Measurements from ENCODE around the gene ATP13A4.
"Not testable (repeated sequence)": the region's sequence is repeated elsewhere in the genome, so short reads cannot be mapped to it uniquely, and the experiment has no call there.

The ATP13A4 gene

DNA sequence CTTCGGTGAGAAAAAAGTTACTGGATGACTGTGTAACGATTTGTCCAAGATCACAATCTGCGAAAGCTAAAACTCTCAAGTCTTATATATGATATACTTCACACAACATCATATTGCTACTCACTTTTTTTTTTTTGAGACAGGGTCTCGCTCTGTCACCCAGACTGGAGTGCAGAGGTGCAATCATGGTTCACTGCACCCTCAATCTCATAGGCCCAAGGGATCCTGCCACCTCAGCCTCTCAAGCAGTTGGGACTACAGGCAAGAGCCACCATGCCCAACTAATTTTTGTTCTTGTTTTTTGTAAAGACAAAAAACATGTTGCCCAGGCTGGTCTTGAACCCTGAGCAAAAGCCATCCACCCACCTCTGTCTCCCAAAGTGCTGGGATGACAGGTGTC, 5.4 kb upstream of the ATP13A4 start:
- DNase-seq: no peak

DNA sequence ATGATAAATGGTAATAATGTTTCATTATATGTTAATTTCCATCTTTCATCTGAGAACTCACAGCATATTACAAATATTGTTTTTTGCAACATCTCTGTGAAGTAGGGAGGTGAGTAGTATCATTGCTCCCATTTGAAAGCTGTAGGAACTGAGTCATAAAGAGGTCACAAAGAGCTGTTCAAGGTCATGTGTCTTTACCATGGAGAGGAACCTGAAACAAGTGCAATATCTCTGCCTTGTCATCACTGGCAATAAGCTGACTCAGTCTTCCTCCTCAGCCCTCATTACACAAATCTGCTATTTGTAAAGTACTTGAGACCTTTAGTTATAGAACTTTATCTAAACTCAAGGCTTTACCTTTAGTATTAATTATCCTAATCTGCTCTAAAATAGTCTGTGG, 4.4 kb upstream of the ATP13A4 start:
- DNase-seq: no peak

DNA sequence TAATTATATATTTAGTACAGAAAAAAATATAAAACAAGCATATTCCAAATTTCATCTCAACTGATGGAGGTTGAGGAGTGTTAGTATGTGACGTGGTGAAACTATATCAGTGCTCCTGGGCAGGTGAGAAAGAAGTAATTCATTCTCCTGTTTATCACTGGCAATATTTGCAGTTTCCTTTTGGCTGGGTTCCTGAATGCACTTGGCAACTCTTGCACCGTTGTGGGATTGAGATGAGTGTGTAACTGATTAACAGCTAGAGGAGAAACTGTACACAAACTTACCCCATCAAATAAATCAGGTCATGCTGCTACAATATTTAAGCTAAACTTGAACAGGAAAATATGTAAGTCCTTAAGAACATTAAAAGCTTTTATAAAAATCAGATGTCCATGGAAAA, 2.1 kb upstream of the ATP13A4 start:
- no peak for DNase-seq

DNA sequence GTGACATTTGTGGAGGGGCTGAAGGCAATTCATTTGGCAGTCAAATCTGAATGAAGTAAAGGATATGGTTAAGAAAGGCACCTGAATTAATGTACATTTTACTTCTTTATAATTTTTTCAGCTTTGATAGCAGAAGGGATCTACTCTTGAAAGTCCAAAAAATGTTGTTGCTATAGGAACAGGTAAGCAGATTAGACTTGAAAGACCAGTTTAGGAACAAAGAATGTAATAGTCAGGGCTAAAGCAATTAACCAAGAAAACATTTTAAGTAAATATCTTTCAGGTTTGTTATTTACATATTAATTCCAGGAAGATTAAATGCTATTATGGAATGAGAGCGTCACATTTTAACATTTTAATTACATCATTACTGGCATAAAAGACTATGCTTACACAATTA, 1.1 kb downstream of the ATP13A4 start:
- no peak for DNase-seq

DNA sequence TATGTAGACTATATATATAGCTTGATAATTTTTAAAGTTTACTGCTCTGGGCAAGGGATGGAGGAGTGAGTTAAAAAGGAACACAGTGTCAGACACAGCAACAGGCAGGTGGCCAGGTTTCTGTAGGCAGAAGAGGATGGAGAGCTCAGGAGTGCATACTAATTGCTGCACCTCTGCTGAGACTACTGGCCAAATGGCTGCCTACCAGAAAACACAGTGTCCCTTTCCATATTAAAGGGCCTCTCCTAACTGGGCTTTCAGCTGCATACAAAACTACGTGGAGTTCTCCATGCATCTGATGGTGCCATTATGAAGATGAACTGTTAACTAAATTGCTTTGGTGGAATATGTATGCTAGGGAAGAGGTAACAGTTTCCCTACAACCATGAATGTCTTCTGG, 1.8 kb downstream of the ATP13A4 start:
- no peak for DNase-seq

DNA sequence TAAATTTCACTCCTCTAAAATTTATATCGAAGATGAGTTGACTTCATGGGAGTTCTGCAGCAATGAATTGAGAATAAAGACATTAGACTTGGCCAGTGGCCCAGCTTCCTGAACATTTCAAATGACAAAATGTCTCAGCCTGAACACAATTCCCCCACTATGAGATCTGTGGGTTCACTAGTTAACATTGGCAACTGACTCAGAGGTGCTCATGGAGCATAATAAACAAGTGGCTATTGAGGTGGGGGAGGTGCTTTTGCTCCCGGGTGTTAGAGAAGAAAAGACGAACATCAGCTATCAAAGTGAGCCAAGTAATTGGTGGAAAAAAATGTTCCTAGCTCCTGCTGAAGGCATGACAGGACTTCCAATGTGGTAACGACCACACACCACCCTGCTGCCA, 6.3 kb downstream of the ATP13A4 start:
- no peak for DNase-seq

DNA sequence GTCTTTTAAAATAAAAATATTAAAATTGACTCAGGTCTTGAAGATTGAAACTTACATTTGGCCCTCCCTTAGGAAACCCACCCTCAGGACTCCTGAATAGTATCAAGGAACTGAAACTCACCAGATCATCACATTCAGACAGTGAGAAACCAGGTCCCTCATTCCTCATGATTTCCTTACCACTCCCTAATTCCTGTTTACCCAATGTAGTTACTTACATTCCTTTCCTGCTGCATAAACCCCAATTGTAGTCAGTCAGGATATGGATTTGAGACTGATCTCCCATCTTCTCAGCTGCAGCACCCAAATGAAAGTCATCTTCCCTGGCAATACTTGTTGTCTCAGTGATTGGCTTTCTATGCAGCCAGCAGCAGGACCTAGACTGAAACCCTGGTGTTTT, 8.6 kb downstream of the ATP13A4 start:
- DNase-seq: no peak

DNA sequence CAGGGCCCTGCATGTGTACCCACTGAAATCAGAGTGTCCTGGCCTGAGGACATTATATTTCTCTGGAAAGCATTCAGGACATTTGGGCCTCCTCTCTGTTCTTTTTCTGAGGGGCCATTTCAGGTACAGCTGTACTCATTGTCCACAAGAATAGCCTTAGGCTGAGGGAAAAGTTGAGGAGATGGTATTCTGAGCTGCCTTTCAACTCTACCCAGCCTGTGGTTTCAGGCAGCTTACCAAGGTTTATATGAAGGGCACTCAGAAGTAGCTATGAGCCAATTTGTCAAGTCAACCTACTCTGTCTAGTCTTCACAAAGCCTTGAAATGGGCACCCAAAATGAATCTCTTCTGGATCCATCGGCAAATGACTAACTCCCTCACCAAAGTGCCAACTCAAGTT, 9.4 kb downstream of the ATP13A4 start:
- no peak for DNase-seq

DNA sequence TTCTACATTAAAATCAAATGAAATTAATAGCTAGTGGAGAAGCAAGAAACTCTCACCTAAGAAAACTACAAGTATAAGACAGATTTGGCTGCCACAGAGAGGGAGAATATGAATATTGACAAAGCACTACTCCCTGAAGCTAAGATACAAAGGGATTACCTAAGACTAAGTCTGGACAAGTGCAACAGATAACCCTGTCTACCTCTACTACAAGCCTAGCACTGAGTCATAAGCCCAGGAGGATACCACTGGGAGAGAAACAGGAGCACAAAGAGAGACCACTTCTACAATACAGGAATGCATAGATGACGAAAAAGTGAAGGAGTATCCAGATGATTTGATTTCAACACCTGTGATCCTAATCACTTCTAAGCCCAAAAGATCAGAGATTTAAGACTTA, 10.4 kb downstream of the ATP13A4 start:
- no peak for DNase-seq

DNA sequence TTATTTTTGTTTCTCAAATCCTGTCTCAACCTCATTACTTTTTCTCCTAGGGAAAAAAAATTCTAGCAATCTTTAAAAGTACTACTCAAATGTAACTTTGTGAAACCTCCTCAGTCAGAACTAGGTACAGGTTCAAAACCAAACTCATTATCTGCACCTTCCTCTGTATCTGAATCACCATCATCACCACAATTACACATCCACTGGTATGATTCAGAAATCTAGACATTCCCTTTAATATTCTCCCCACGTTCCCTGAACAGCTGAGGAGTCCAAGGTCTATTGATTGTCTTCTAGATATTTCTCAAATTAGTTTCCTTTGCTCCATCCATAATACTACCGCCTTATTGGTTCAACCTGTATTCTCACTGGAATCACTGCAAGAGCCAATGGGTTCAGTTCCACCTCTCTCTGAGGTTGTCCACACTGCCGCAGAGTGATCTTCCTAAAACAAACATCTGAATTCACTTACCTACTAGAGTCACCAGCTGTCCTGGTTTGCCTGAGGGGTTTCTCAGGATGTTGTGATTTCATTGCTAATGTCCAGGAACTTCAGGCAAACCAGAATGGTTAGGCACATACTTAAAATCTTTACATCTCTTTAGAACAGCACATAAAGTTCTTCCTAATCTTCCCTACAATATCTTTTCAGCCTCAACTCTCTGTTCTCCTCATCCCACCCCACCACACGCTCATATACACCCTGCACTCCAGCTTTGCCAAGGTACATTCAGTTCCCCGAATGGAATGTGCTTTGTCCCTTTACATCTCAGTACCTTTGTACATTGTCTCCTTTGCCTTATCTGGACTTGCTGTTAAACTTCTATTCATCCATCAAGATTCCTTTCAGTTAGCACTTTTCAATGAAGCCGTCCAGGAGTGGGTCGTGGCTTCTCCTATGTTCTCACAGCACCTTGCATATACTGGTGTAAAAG, 24.2 kb downstream of the ATP13A4 start:
- DNase-seq: no peak

DNA sequence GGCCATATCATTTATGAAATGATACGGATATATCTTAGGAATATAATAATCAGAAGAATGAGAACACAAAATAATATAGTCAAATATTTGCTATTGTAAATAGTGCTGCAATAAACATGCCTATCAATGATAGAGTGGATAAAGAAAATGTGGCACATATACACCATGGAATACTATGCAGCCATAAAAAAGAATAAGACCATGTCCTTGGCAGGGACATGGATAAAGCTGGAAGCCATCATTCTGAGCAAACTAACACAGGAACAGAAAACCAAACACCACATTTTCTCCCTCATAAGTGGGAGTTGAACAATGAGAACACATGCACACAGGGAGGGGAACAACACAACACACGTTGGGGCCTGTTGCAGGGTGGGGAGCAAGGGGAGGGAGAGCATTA, 28.6 kb downstream of the ATP13A4 start:
- not testable (repeated sequence) for DNase-seq

DNA sequence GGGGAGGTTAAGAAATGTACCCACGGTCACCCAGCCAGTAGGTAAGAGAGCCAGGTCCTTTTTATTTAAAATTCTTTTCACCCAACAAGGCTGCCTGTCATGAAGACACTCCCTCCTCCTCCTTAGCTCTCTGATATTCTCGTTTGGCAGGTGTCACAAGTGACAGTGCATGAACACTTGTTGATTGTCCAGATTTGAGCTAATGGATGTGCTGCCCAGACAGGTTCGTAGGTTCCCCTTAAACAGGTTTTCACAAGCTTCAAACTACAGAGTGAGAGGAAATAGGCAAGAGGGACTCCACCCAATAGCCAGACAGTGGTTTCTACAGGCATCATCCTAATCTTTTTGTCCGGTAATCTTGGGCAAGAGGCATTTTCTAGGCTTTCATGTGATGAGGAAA, 32.2 kb downstream of the ATP13A4 start:
- no peak for DNase-seq

DNA sequence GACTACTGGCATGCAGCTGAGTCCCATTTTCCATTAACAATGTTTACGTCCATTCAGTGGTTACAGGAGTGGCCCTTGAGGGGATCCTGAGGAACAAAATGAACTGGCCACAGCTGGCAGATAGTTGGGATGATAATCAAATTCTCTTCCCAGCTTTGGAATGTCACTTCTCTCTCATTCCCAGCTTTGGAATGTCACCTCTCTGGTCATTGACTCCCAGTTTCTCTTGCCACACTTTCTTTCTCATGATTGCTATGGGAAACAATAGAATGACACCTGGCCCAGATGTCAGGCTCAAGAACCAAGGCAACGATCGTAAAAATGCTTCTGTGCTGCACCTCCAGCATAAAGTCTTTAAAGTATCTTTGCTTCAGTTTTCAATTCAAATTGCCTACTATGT, 34.0 kb downstream of the ATP13A4 start:
- no peak for DNase-seq

DNA sequence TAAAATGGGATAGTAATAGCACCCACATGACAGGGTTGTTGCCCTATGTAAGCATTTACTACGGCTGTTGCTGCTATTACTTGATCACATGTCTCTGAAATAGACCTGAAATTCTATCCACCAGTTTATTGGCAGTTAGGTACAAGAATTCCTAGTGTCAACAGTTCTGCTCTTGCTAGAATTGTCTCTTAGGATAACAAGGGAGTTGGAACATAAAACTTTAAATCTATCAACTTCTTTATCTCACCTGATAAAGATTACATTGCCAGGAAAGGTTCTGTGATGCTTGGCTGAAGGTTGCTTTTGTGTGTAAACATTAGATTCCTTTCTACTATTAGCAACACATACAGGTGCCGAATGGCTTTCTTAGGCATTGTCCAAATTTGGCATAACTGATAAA, 38.7 kb downstream of the ATP13A4 start:
- no peak for DNase-seq

DNA sequence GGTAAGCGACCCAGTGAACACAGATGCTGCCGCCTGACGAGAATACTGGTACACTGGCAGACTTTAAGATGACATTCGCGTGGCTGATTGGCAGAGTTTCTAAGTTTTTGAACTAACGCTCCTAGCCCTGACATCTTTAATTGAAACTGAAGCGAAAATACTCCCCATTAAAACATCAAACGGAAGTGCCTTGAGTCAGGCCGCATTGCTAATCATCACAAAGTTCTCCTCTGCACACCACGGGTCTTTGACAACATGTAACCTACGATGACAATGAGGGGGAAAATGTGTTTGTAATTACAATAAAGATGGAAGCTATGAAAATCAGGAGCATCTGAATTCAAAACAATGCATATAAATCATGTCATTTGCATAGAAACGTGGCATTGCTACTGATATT, 44.5 kb downstream of the ATP13A4 start:
- no peak for DNase-seq

DNA sequence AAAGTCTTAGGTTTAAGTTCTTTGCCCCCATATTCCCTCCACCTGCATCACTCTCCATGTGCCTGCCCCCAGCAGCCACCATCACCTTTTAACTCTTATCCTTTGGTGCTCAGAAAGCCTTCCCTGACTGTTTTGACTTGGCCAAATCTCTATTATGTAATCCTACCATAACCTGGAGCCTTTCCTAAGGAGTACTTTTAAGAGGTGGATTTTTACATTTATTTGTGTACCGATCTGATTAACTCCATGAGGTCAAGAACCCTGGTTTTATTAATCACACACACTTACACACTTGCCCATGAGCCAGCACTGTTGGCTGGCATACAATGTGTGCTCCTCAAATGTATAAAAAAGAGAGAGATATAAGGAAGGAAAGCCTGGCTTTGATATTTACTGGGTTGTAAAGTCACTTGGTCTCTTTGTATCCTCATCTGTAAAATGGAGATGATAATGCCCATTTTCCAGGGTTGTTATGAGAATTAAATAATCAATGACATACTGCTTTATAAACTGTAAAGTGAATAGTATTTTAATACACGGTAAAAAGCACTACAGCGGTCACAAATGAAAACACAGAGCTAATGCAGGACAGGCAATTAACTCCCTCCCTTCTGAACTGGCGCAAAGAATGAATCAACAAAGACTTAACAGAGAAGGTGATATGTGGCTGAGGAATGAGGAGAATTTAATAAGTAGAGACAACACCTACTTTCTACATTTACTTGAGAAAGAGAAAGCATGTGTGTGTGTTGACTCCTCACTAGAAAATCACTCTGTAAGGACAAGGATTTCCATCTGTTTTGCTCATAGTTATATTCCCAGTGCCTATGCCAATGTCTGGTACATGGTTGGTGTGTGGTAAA, 45.4 kb downstream of the ATP13A4 start:
- DNase-seq: no peak

DNA sequence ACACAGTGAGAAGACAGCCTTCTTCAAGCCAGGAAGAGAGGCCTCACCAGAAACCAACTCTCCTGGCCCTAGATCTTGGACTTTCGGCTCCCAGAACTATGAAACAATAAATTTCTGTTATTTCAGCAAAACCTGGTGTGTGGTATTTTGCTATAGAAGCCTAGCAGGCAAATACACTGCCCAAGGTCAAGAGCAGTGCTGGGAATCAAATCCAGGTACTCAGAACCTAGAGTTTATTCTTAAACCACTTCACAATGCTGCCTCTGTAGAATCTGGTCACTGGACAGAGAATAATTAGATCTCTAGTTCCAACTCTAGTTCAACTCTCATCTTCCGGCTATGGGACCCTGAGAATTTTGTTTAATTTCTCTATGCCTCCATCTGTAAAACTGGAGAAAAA, 46.6 kb downstream of the ATP13A4 start:
- DNase-seq: no peak

DNA sequence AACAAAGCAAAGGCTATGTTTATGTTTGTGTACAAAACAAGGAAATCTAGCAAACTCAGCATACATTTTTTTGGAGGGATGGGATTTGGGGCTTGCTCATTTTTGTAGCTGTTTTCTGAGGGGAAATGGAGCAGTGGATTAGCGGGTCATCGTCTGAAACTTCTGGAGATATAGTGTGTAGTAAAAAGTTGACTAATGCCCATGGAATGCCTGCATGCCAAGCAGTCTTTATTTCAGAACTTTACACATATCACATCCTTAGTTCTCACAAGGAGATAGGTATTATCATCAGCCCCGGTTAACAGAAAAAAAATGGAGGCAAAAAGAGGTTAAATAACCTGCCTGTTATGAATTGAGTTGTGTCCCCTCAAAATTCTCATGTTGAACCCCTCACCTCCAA, 47.1 kb downstream of the ATP13A4 start:
- no peak for DNase-seq

DNA sequence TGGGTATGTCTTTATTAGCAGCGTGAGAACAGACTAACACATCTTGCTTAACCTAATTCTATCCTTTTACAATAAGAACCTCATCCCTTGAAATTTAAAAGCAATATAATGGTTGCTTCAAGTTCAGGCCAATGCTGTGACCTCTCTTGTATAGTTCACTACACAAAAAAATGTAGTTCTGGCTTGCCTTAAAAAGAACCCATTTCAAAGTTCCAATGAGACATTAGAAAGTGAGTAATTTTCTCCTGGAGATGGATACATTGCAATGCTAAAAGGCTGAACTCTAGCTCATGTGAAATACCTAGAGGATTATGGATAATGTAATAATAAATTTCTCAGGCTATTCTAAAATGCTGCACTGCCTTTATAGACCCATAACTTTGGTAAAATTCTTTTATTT, 47.8 kb downstream of the ATP13A4 start:
- DNase-seq: no peak

DNA sequence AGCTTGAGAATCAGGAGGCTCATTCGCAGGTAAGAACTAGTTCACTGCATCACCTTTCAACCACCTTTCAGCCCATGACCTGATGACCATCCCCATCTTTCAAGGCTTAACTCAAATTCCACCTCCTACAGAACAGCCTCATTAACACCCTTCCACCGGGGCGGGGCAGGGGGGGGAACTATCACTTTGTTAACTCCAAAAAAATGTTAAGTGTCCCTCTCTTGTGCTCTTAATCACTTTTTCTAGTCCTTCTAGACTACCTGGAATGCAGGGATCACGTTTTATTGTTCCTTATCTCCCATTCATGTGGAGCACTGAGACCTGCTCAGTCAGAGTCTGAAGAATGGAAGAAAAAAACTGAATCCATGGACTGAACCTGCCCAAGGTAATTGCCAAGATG, 51.8 kb downstream of the ATP13A4 start:
- no peak for DNase-seq

DNA sequence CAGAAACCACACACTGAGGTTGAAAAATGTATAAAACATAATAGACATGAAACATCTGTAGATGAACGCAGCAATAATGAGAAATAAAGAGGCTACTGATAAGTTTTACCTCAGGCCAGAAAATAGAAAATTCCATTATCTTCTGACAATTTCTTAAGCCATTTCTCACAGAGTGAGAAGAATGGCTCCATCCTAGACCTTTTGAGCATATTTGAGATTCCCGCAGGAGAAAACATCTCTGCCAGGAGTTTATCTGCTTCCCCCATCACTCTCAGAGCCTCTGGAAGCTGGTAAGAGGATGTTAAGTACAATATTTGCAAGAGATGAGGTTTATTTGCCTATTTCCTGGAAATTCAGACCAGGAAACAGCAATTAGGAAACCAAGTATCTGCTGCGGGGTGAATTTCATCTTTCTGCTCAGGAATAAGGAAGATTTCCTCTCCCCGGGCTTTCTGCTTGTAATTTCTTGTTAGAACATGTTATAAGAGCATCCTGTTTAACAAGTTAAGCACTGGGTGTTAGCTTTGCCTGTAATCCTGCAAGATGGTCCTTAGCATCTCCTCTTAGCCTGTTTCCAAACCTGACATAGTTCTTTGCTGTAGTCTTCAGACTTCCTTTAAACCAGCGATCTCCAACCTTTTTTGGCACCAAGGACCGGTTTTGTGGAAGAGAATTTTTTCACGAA, 54.8 kb downstream of the ATP13A4 start:
- no peak for DNase-seq

DNA sequence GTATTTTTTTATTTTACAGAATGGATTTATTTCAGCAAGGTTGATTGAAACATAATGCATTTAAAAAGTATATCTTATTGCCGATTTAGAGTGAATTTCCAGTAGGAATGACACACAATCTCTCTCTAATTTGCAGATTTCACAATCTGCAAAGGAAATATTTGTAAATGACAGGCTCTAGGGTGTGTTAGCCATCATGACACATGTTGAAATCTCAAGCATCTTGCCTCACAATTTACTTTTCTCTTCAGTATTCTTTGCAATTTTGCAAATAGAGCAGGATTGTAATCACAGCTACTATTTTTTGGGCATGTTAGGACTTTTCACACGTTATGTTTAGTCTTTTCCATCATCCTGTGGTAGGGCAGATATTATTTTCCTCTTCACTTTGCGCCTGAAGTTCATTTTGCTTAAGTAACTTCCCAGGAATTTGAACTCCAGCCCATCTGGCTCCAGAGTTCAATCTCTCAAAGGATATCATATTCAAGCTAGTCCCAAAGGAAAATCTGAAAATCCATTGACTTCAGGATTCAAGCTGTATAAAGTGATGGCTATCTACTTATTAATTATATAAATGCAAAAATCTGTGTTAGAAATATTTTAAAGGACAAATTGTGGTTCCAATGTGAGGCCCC, 55.4 kb downstream of the ATP13A4 start:
- no peak for DNase-seq

DNA sequence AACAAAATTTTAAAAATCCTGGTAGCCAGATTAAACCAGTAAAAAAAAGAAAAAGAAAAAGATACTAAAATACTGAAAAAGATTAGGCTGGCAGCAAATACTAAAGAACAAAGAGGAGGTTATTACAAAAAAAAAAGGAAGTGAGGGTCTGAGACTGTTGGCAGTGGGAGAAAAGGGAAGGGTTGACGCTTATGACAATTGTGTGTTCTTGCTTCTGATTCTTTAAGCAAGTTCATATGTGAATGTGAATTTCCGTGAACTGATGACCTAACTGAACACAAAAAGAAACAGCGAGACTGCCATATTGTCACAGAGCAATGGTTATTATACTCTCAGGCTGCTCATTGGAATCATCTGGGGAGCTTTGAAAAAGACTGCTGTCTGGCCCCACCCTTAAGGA, 56.5 kb downstream of the ATP13A4 start:
- no peak for DNase-seq
